Measurements from ENCODE around the gene SLC25A13. TPM values are rescaled to one million over a fixed set of nuclear protein-coding genes. Genes with fewer than 3 reads are reported as not detected.

Gene SLC25A13
- total RNA-seq, 1 donor from 2014 or later: 55.8 TPM

- TF ChIP-seq, protein P1, sequence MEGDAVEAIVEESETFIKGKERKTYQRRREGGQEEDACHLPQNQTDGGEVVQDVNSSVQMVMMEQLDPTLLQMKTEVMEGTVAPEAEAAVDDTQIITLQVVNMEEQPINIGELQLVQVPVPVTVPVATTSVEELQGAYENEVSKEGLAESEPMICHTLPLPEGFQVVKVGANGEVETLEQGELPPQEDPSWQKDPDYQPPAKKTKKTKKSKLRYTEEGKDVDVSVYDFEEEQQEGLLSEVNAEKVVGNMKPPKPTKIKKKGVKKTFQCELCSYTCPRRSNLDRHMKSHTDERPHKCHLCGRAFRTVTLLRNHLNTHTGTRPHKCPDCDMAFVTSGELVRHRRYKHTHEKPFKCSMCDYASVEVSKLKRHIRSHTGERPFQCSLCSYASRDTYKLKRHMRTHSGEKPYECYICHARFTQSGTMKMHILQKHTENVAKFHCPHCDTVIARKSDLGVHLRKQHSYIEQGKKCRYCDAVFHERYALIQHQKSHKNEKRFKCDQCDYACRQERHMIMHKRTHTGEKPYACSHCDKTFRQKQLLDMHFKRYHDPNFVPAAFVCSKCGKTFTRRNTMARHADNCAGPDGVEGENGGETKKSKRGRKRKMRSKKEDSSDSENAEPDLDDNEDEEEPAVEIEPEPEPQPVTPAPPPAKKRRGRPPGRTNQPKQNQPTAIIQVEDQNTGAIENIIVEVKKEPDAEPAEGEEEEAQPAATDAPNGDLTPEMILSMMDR (conservative IDR thresholded peaks at IDR 0.05): no peak
- no peaks in the 10 kb centered on the region for H3K27me3 Mint-ChIP-seq
- no peak overlapping the region for H3K4me3 Mint-ChIP-seq
- no peaks in the 10 kb centered on the region for H3K9me3 Mint-ChIP-seq
- no peak overlapping the region for H3K27ac Mint-ChIP-seq
- H3K4me1 Mint-ChIP-seq (ENCODE audit: unreplicated experiment): no peaks in the 10 kb centered on the region
- H3K36me3 Mint-ChIP-seq: peaks cover 24% of the 10 kb centered on the region
- no peak for DNase-seq (ENCODE audit: extremely low spot score, unreplicated experiment)
Measured at GRCh38 chr7:96151889-96152288, 170.0 kb downstream of the SLC25A13 start.

GRCh38 chr7:96144260-96144526 lies 177.7 kb downstream of the SLC25A13 start:
- no peak for DNase-seq (ENCODE audit: extremely low spot score, unreplicated experiment)
- Mint-ChIP-seq H3K36me3 (peaks cover 14% of the 10 kb centered on the region), H3K4me3 (no peak overlapping the region), H3K4me1 (ENCODE audit: unreplicated experiment) (peaks cover 7% of the 10 kb centered on the region), H3K9me3 (no peaks in the 10 kb centered on the region), H3K27ac (no peak overlapping the region), H3K27me3 (no peaks in the 10 kb centered on the region)
- TF ChIP-seq, protein P1 (conservative IDR thresholded peaks at IDR 0.05): no peak

GRCh38 chr7:96143495-96144259 lies 178.2 kb downstream of the SLC25A13 start:
- H3K9me3 Mint-ChIP-seq: no peaks in the 10 kb centered on the region
- H3K36me3 Mint-ChIP-seq: peaks cover 17% of the 10 kb centered on the region
- TF ChIP-seq, protein P1 (conservative IDR thresholded peaks at IDR 0.05): no peak
- DNase-seq (ENCODE audit: extremely low spot score, unreplicated experiment): no peak
- no peak overlapping the region for H3K27ac Mint-ChIP-seq
- H3K27me3 Mint-ChIP-seq: no peaks in the 10 kb centered on the region
- H3K4me3 Mint-ChIP-seq: no peak overlapping the region
- H3K4me1 Mint-ChIP-seq (ENCODE audit: unreplicated experiment): peaks cover 7% of the 10 kb centered on the region

GRCh38 chr7:96136600-96137239 lies 185.2 kb downstream of the SLC25A13 start:
- Mint-ChIP-seq H3K36me3 (peaks cover 29% of the 10 kb centered on the region), H3K4me1 (ENCODE audit: unreplicated experiment) (peaks cover 7% of the 10 kb centered on the region), H3K4me3 (peak overlapping the region; percentile 23), H3K27ac (peak overlapping the region; percentile 87), H3K27me3 (no peaks in the 10 kb centered on the region), H3K9me3 (no peaks in the 10 kb centered on the region)
- DNase-seq (ENCODE audit: extremely low spot score, unreplicated experiment): no peak
- TF ChIP-seq, protein P1 (conservative IDR thresholded peaks at IDR 0.05): no peak

DNA sequence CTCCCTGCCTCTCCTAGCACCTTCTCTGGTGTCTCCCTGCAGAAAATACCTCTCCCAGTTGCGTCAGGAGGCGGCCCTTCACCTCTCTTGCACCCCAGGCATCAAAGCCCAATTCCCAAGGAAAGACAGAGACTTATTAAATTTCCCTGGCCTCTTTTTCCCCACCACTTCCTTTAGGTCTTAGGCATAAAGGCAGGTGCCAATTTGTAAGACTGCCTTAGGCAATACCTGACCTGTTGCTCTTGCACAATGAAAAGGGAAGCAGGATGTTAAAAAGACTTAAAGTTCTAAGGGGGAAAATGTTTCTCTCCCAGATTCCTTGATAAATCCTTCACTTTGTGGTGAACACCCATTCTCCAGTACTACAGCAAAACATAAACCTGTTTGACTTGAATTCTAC lies 186.7 kb downstream of the SLC25A13 start:
- Mint-ChIP-seq H3K36me3 (peaks cover 28% of the 10 kb centered on the region), H3K27me3 (no peaks in the 10 kb centered on the region), H3K27ac (peak overlapping the region; percentile 87), H3K4me1 (ENCODE audit: unreplicated experiment) (peaks cover 7% of the 10 kb centered on the region), H3K9me3 (no peaks in the 10 kb centered on the region), H3K4me3 (peak overlapping the region; percentile 64)
- TF ChIP-seq, protein P1 (conservative IDR thresholded peaks at IDR 0.05): no peak
- no peak for DNase-seq (ENCODE audit: extremely low spot score, unreplicated experiment)
